ENCODE results near the gene LCAT.
"Not testable (repeated sequence)": the region's sequence is repeated elsewhere in the genome, so short reads cannot be mapped to it uniquely, and the experiment has no call there.

The LCAT gene

GRCh38 chr16:67931712-67932461 lies 12.0 kb downstream of the LCAT start, which contains the start of gene CTRL:
TSS of gene CTRL (minus strand) at chr16:67931862. CDS start at chr16:67931852, 10 bp downstream.
- no peak for DNase-seq

- DNase-seq: no peak
These were observed 13.2 kb downstream of the LCAT start for GRCh38 chr16:67930678-67931211.

DNA sequence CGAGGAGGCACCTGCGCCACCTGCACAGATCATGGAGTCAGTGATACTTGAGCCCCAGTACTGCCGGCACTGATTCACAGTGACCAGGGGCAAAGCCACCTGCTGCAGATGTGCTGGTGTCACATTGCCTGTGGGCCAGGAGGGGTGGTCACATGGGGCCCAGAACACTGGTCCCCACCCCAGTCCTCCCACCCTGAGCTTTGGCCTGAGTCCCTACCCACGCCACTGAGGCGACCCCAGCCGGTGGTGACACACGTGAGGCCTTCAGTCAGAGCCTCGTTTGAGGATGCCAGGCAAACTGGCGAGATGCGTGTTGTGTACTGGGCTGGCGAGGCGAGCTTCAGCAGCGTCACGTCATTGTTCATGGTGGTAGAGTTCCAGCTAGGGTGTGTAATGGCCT lies 13.7 kb downstream of the LCAT start:
- DNase-seq: no peak

- peak; percentile 79 for DNase-seq
These were observed 15.2 kb downstream of the LCAT start for GRCh38 chr16:67928561-67929364.

GRCh38 chr16:67928147-67928546 lies 15.8 kb downstream of the LCAT start:
- DNase-seq: no peak

- DNase-seq: no peak
These were observed 16.6 kb downstream of the LCAT start for GRCh38 chr16:67927131-67927941.

- peak; percentile 67 for DNase-seq
These were observed 17.7 kb downstream of the LCAT start for GRCh38 chr16:67926181-67926750.

DNA sequence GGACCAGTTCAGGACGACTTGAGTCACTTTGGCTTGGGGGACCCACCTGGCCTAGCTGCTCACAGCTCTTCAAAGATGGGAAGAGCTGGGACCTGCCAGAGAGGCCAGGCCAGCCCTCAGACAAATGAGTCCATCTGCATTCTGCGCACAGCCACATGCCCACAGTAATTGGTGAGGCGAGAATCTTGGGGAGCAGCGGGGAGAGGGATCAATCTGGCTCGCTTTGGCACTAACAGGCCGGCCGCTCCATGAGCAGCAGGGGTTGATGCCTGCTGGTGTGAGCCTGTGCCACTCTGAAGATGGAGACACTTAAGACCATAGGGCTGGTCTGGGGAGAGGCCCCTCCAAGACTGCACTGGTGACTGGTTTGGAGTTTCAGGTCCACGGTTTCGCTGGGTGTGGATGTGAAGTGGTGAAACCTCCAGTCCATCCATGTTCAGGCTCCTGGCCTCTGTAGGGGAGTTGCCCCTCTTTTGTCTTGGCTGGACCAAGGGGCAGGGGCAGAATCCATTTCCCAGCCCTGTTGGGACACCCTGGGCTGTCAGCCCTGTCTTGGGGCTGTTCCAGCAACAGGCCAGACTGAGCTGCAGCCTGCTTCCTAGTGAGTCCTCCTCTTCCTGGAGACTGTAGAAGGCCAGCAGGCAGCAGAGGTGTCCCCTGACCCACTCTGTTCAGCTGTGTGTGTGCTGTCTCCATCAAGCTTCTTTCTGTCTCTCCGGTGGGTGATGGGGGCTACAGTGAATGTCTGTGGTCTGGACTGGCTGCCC lies 19.6 kb downstream of the LCAT start:
- no peak for DNase-seq

- no peak for DNase-seq
These were observed 20.4 kb downstream of the LCAT start for GRCh38 chr16:67923414-67924116.

DNA sequence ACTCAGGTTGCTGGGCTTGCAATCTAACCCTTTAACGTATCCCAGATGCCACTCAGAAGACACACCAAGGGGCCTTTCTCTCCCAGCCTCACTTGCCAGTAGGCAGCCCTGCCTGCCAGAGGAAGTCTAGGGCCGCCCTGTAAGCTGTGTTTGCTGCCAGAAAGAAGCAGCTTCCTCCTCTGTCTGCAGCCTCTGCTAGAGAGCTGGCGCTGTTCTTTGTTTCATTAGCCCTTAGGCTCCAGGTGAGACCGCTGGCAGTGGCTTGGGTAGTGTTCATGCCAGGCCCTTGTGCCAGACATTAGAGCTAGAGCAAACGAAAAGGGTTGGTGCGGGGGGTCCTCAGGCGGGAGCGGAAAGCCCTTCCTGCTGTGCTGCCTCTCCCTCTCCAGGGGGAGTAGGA lies 21.2 kb downstream of the LCAT start:
- DNase-seq: no peak

DNA sequence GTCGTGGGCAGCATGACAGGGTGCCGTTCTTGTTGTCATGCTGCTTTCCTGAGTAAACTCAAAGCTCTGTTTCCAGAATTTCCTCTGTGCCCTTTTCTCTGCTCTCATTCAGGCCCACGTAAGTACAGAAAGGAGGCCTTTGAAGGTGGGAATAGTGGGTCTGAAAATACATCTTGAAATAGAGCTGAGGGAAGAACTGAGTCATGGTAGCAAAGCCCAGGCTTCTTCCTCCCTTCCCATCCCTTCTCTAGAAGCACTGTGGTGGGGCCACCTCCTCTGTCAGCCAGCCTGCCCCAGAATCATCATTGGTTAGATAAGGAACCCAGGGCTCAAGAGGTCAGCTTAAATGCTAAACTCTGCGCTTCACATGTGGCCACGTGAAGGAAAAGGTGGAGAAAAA lies 21.7 kb downstream of the LCAT start:
- no peak for DNase-seq

DNA sequence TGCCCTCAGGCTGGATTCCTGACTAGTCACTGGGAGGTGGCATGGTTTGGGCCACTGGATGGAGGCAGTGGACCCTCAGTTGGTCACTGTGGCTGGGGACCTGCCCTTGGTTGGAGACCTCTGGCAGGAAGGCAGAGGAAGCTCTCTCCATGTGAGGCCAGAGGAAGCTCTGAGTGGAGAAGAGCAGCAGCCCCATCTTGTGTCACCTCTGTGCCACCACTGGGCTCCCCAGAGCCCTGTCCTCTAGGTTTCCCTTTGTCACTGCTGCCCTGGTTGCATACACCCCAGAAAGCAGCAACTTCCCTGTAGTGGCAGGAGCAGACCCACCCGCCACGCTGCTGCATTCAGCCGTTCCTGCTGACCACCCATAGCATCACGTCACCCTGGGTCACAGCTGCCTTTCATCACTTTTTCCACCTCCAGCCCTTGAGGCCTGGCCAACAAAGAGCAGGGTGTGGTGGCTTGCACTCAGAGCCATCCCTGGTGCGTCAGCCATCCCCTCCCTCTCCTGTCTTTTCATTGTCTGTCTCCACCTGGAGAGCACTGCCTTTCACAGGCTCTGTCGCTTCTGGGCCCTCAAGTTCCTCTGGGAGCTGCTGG lies 24.2 kb downstream of the LCAT start:
- no peak for DNase-seq

DNA sequence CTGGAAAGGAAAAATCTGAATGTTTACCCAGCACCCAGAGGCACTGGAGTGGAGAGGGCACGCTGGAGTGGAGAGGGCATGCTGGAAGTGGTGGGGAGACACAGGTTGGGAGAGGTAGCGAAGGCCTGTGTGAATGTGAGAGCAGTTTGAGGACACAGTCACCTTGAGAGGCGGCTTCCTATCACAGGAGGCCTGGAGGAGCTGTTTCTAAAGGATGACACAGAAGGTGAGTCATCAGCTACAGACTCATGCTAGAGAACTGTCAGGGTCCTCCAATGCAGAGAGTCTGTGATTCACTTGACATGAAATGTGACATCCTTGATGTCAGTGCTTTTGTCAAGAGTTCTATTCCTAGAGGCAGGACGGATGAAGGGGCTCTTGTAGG lies 26.1 kb downstream of the LCAT start:
- DNase-seq: no peak

- no peak for DNase-seq
These were observed 26.6 kb downstream of the LCAT start for GRCh38 chr16:67917140-67917851.

GRCh38 chr16:67915831-67916723 lies 27.8 kb downstream of the LCAT start:
- no peak for DNase-seq

GRCh38 chr16:67915496-67915769 lies 28.5 kb downstream of the LCAT start:
- DNase-seq: not testable (repeated sequence)

DNA sequence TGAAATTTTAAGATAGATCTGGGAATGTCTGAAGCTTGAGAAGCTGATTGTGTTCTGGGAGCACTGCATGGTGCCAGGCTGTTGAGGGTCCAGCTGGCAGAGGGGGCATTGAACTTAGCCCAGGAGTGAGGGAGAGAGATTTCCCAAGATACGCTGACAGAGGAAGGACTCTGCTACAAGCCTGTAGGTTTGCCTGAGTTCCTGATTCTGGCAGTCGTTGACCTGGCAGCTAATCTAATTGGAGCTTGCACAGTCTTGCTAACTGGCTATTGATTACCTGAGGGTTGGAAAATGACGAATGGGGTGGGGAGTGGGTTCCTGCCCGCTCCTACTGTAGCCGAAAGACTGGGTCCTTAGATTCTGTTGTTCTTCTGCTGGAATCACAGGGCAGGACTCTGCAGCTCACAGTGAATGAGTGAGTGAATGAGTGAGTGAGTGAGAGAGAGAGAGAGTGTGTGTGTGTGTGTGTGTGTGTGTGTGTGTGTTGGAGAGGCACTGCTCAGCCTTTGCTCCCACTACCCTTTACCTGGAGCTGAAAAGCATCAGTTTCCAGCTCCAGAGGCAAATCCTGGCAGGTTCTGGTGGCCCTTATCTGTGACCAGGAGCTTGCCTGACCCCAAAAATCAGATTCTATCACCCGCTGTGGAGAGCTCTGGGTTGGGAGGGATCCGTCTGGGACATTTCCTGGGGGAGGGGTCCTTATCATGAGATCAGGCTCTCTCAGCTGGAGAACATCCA lies 29.0 kb downstream of the LCAT start:
- DNase-seq: no peak

DNA sequence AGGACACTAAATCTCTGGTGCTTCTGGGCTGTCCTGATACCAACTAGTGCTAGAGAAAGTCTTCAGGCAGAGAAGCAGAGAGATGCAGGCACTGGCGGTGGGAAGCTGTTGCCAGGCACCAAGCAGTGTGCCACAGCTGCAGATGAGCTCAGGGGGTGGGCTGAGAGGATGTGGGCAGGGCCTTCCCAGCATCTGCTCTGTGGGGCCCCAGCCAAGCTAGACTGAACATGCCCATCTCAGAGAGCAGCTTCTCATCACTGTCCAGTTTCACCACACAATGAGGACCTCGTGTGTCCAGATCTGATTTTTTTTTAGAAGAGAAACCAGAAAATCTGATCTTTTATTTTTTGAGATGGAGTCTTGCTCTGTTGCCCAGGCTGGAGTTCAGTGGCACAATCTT lies 33.8 kb downstream of the LCAT start:
- no peak for DNase-seq

Data from NCI-H82 (cell line).